Epidermal melanocyte (primary cell): ENCODE measurements around the gene MPZL2.

ENCODE experiments used
- DNase-seq: peaks from one replicate; pipeline ENCODE4 v3.0.0; 2011; ENCODE audit warnings: low spot score; ENCODE audit not compliant: insufficient read length

MPZL2 gene

GRCh38 chr11:118223570-118223969 is 40.5 kb downstream of the MPZL2 start:
- no peak for DNase-seq

GRCh38 chr11:118222437-118222836 is 41.7 kb downstream of the MPZL2 start:
- DNase-seq: no peak

DNA sequence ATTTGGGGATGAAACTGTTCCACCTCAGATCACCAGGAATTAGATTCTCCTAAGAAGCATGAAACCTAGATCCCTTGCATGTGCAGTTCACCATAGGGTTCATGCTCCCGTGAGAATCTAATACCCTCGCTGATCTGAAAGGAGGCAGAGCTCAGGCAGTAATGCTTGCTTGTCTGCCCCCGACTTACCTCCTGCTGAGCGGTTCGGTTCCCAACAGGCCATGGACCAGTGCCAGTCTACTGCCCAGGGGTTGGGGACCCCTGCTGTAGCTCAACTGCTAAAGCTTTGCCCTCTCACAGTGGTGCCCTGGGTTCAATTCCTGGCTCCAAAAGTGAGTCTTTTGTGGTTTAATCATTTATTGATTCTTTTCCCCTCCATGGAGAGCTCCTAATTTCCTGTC is 42.7 kb downstream of the MPZL2 start:
- DNase-seq: no peak

- DNase-seq: no peak
Measured at GRCh38 chr11:118219732-118220131, 44.4 kb downstream of the MPZL2 start.

- no peak for DNase-seq
Measured at GRCh38 chr11:118219244-118219643, 44.9 kb downstream of the MPZL2 start.

DNA sequence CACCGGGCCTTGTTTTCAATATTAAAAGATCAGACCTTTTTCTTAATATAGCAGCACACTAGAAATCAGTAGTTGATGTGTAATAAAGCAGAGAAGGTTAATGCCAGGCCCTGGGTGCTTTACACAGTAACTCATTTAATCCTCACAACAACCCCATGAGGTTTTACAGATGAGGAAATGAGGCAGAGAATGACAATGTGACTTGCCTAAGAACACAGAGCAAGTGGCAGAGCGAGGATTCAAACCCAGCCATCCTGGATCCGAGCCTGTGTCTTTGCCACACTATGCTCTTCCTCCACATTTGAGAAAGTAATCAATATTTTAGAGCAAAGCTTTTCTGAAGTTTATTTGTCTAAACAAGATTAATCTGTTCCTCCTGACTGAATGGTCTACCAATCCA is 46.5 kb downstream of the MPZL2 start:
- DNase-seq: no peak

GRCh38 chr11:118216621-118217481 is 47.2 kb downstream of the MPZL2 start:
- no peak for DNase-seq

DNA sequence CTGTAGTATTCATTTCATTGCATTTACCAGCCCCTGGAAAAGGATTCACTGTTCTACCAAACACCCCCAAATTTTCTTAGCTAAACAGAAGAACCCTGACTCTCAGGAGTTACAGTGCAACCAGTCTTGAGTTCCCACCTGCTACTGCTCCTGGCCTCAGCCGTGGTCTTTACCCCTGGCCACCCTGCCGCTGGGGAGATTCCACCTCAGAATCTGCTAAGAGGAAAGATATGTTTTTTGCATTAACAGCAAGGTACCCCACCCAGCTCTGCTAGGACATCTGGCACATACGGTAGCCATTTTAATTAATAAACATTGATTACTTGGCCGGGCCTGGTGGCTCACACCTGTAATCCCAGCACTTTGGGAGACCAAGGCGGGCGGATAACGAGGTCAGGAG is 48.3 kb downstream of the MPZL2 start:
- no peak for DNase-seq

DNA sequence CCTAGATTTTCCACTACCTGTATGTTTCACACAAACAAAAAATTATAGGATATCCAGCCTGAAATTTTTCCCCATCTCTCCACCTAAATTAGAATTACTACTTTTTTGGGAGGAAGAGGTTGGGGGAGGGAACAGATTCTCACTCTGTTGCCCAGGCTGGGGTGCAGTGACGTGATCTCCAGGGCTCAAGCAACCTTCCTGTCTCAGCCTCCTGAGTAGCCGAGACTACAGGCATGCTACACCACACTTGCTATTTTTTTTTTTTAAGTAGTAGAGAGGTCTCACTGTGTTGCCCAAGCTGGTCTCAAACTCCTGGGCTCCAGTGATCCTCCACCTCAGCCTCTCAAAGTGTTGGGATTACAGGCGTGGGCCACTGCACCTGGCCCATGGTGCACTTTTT is 48.8 kb downstream of the MPZL2 start:
- DNase-seq: no peak

DNA sequence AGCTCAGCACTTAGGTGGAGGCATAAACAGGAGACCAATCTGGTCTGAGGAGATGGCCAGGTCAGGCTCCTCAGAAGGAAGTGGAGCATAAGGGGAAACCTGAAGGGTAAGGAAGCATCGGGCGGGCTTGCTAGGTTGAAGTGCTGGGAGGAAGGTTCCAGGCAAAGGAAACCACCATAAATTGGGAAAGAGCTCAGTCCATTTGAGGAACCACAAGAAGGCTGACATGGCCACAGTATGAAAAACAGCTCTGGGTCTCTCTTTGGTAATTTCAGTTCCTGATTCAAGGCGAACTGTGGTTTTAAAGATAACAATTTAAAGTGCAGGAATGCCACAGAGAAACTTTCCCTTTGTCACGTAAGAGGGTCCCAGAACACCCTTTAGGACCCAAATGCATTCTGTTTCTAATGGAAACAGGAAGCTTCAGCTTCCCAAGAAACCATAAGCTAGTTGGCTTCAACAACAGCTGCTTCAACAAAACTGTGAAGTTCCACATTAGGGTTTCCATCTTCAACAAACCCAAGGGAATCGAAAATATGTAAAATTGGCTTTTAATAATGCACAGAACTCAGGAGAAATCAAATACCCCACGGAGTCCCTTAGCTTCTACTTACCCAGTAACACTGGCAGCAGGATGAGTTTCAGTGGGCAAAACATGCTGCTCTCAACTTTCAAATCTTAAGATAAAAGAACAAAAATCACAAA is 49.7 kb downstream of the MPZL2 start:
- DNase-seq: no peak

GRCh38 chr11:118213781-118214180 is 50.3 kb downstream of the MPZL2 start:
- DNase-seq: no peak

- no peak for DNase-seq
Measured at GRCh38 chr11:118213201-118213600, 50.9 kb downstream of the MPZL2 start.

- DNase-seq: no peak
Measured at GRCh38 chr11:118212781-118213191, 51.3 kb downstream of the MPZL2 start.

DNA sequence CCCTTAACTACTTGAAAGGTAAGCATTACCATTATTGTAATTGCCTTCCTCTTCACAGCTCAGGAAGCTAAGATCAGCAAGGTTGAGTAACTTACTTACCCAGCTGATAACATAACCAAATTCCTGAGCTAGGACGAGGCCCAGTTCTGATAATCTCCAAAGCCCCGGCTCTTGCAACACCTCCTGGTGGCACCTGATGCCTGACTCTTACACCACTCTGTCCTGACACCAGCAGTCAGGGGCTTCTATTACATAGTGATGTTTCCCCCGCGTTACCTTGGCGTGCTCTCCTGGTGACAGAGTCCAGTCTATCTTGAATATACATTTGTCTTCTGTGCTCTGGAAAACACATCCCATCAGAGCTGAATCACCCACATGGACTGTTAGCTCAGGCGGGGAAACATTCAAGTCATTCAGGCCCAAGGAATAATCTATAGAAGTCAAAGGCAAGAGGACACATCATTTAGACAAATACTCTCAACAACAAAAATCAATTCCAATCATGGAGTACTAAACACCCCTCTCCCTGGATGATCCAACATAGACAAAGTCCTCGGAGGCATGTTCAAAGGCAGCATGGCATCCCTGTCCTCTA is 51.9 kb downstream of the MPZL2 start:
- DNase-seq: no peak

DNA sequence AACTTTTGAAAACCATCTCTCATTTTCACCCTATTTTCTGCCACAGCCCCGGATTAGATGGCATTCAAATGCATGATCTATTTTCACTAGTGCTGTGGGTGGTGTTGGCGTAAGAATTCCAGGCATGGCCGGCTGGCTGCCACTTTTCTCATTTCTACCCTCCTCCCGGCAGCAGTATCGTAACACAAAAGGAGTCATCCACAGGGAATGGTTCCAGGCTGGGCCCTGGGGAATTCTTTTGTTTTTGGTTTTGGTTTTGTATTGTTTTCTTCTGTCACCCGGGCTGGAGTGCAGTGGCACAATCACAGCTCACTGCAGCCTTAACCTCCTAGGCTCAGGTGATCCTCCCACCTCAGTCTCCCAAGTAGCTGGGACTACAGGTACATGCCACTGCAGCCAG is 53.1 kb downstream of the MPZL2 start:
- no peak for DNase-seq

GRCh38 chr11:118210323-118210722 is 53.8 kb downstream of the MPZL2 start:
- no peak for DNase-seq

DNA sequence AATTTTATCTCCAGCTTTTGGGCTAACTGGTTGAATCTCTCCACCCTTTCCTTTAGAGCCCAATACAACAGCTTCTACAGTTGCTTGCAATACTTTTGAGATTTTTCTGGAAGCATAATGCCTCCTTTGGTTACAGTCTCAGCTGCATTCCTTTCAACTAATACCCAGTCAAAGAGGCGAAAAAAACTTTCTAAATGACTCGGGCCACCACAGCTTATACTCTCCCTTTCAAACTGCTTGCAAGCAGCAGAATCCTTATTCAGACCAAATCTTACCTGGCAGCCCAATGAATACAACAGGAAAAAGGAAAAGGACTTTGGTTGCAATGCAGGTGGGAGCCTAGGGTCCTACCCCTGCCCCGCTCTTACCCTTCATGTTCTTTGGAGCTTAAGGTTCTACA is 55.1 kb downstream of the MPZL2 start:
- no peak for DNase-seq

GRCh38 chr11:118207079-118207478 is 57.0 kb downstream of the MPZL2 start:
- no peak for DNase-seq

GRCh38 chr11:118206391-118207031 is 57.6 kb downstream of the MPZL2 start:
- DNase-seq: no peak

- no peak for DNase-seq
Measured at GRCh38 chr11:118205606-118206378, 58.3 kb downstream of the MPZL2 start.
